CD1c-positive myeloid dendritic cell (primary cell): ENCODE results near the gene INO80.
"Not testable (repeated sequence)": the region's sequence is repeated elsewhere in the genome, so short reads cannot be mapped to it uniquely, and the experiment has no call there.

Experiments used
- DNase-seq: peaks from one replicate; pipeline ENCODE4 v3.0.0-alpha.2; 2016; ENCODE audit errors: extremely low spot score

INO80 gene, protein sequence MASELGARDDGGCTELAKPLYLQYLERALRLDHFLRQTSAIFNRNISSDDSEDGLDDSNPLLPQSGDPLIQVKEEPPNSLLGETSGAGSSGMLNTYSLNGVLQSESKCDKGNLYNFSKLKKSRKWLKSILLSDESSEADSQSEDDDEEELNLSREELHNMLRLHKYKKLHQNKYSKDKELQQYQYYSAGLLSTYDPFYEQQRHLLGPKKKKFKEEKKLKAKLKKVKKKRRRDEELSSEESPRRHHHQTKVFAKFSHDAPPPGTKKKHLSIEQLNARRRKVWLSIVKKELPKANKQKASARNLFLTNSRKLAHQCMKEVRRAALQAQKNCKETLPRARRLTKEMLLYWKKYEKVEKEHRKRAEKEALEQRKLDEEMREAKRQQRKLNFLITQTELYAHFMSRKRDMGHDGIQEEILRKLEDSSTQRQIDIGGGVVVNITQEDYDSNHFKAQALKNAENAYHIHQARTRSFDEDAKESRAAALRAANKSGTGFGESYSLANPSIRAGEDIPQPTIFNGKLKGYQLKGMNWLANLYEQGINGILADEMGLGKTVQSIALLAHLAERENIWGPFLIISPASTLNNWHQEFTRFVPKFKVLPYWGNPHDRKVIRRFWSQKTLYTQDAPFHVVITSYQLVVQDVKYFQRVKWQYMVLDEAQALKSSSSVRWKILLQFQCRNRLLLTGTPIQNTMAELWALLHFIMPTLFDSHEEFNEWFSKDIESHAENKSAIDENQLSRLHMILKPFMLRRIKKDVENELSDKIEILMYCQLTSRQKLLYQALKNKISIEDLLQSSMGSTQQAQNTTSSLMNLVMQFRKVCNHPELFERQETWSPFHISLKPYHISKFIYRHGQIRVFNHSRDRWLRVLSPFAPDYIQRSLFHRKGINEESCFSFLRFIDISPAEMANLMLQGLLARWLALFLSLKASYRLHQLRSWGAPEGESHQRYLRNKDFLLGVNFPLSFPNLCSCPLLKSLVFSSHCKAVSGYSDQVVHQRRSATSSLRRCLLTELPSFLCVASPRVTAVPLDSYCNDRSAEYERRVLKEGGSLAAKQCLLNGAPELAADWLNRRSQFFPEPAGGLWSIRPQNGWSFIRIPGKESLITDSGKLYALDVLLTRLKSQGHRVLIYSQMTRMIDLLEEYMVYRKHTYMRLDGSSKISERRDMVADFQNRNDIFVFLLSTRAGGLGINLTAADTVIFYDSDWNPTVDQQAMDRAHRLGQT (N-terminal part only)

DNA sequence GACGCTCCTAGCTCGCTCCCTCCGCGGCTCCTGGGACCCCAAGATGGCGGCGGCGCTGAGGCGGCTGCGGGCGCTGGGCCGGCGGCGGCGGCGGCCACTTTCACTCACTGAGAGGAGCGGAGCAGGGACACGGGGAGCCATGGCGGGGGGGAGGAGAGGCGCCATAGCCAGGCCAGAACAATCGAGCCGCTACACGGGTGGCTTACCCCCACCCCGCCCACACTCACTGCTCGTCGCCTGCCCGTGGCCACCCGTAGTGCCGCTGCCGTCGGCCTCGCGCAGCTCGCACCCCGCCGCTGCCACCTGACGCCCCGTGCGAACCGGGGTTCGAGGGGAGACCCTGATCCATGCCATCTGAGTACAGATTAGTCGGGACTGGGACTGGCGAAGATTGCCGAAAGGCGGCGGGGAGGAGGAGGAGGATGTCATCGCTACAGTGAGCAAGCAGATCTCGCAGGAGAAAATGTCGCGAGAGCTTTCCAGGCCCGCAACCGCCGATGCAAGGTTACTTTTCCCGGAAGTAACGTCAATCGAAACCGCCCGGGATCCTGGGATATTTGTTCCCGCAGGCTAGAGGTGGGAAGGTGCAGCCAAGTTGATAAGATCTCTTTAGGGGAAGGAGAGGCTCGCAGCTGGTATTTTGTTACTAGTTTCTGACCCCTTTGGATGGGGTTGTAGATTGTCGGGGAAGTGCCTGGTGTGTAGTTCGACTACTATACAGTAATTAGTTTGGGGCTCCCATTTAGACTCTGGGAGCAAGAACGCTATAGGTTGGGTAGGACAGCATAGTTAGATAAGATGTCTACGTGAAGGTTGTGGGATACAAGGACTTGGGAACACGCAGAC lies at the start of gene INO80:
Gene INO80, minus strand, starts transcription at position 165 of the 846 bp plus-strand sequence. CDS start 19,970 bp downstream, outside the sequence.
- peak; percentile 99 for DNase-seq

- DNase-seq, result no peak
Measured at GRCh38 chr15:41161736-41162135, 45.7 kb upstream of the INO80 start.

GRCh38 chr15:41161336-41161735 lies 45.3 kb upstream of the INO80 start:
- no peak for DNase-seq

- DNase-seq, result no peak
Measured at GRCh38 chr15:41160639-41161315, 44.7 kb upstream of the INO80 start.

DNA sequence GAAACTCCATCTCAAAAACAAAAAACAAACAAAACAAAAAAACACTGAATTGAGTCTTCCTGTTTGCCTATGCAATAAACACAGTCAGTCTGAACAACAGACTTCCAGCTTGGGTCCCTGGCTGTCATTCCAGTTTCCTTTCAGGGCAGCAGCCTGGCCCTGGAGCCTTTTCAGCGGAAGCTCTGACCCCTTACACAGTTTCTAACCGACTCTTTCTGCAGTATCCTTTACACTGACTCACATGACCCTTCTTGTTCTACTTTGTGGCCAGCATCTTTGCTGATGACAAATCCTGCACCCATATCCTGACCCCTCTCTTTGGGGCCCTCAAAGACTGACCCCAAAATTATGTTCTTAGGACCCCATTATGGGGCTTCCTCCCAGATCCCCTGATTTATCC lies 38.3 kb upstream of the INO80 start:
- DNase-seq, result no peak

DNA sequence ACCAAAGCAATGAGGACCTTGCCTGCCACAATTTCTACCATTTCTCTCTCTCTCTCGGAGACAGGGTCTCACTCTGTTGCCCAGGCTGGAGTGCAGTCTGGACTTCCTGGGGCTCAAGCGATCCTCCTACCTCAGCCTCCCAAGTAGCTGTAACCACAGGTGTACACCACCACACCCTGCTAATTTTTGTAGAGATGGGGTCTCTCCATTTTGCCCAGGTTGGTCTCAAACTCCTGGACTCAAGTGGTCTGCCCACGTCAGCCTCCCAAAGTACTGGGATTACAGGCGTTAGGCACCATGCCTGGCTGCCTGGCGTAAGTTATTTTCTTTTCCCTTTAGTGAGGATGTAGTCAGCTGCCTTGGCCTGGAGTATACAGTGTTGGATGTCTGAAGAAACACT lies 37.7 kb upstream of the INO80 start:
- no peak for DNase-seq

DNA sequence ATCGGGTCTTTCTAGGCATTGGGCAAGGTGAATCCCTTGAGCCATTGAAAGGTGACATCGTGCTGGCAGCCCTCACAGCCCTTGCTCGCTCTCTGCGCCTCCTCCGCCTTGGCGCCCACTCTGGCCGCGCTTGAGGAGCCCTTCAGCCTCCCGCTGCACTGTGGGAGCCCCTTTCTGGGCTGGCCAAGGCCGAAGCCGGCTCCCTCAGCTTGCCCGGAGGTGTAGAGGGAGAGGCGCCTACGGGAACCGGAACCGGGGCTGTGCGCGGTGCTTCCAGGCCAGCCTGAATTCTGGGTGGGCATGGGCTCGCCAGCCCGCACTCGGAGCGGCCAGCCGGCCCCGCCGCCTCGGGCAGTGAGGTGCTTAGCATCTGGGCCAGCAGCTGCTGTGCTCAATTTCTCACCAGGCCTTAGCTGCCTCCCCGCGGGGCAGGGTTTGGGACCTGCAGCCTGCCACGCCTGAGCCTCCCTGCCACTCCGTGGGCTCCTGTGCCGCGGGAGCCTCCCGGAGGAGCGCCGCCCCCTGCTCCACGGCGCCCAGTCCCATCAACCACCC lies 35.4 kb upstream of the INO80 start:
- DNase-seq, result no peak

DNA sequence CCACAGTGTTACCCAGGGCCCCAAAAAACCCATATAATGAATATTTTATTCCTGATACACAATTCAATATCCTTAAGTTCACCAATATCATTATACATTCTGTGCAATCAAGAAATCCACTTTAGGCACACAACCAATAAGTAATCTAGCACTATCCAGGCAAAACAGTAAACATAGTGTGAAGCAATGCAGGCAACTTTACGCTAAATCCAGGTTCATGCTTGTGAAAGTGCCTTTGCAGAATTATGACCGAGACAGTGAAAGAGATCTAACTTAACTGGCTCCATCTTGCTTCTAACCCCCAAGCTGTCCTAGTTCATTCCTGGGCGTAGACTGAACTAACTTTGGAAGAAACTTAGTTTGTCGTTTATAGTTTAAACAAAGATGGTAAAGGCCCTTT lies 34.2 kb upstream of the INO80 start:
- DNase-seq, result no peak

GRCh38 chr15:41148065-41148464 lies 32.0 kb upstream of the INO80 start:
- DNase-seq, result no peak

DNA sequence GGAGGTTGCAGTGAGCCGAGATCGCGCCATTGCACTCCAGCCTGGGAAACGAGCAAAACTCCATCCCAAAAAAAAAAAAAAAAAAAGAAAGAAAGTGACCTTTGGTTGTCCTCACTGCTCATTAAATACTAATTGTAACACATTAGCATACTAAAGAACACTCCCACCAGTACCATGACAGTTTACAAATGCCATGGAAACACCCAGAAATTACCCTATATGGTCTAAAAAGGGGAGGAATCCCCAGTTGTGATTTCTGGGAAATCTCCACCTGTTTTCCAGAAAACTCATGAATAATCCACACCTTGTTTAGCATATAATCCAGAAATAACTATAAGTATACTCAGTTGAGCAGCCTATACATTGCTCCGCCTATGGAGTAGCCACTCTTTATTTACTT lies 23.5 kb upstream of the INO80 start:
- no peak for DNase-seq

GRCh38 chr15:41139112-41139511 lies 23.0 kb upstream of the INO80 start:
- DNase-seq, result not testable (repeated sequence)

GRCh38 chr15:41135580-41135979 lies 19.5 kb upstream of the INO80 start:
- DNase-seq, result not testable (repeated sequence)

GRCh38 chr15:41133454-41133853 lies 17.4 kb upstream of the INO80 start:
- no peak for DNase-seq

- not testable (repeated sequence) for DNase-seq
Measured at GRCh38 chr15:41132094-41132493, 16.0 kb upstream of the INO80 start.

DNA sequence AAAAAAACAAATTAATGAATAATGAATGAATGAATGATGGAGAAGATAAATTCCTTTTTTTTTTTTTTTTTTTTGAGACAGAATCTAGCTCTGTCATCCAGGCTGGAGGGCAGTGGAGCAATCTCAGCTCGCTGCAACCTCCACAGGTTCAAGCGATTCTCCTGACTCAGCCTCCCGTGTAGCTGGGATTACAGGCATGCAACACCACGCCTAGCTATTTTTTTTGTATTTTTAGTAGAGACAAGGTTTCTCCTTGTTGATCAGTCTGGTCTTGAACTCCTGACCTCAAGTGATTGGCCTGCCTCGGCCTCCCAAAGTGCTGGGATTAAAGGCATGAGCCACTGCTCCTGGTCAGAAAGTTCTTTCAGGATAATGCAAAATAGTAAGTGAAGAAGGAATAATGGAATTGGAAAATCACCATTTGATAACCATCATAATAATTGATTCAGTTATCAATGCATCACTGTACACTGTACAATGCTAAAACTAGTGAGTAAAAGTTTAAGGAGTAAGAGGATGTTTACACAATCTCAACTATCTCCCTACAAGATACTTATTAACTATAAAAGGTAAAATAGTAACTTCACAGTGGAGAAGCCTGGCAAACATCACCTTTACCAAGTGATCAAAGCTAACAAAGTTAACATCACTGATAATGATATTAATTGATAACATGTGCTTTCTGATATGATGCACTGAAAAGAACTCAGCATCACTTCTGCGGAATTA lies 12.3 kb upstream of the INO80 start:
- no peak for DNase-seq

DNA sequence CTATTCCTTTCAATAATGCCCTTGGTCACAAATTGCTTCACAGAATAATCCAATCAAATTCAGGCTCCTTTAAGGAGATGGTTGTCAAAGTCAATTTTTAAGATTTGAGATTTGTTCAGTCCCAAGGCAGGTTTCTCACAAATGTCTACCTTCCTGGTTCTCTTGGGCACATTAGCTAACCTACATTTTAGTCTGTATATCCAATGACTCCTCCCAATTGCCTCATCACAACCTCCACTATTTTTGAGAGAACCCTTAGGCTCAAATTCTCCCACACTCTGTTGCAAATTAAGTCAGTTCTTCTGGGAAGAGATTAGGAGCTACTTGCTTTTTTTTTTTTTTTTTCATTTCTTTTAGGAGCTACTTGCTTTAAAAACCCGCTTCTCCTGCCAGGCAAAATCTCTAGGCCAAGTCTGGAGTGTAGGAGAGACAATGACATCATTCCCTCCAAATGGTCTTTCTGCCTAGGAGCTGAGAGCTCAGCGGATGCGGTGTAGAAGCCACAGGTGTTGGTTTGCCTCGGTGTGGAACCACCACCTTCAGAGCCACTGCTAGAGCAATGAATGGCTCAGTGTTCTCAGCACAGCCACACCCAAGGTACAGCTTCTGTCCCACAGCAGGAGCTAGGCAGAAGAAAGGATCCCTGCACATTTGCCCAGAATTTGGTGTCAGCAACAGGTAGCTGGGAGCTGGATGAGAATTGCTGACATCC lies 10.0 kb upstream of the INO80 start:
- no peak for DNase-seq

DNA sequence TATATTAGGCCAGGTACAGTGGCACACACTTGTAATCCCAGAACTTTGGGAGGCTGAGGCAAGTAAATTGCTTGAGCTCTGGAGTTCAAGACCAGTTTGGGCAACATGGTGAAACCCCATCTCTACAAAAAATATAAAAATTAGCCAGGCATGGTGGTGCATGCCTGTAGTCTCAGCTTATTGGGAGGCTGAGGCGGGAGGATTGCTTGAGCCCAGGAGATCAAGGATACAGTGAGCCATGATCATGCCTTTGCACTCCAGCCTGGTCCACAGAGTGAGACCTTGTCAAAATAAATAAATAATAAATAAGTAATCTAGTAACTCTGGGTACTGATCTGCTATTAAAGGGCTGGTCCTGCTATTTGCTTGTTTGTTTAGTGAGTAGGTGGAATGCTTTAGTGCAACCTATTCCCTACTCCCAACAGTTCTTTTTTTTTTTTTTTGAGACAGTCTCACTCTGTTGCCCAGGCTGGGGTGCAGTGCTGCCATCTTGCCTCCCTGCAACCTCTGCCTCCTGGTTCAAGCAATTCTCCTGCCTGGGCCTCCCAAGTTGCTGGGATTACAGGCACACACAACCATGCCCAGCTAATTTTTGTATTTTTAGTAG lies 9.1 kb upstream of the INO80 start:
- no peak for DNase-seq

GRCh38 chr15:41124058-41124457 lies 8.0 kb upstream of the INO80 start:
- DNase-seq, result no peak

- no peak for DNase-seq
Measured at GRCh38 chr15:41122849-41123248, 6.8 kb upstream of the INO80 start.
